B cell (primary cell): Measurements from ENCODE around the gene ZBED4. TPM values are rescaled to one million over a fixed set of nuclear protein-coding genes. Genes with fewer than 3 reads are reported as not detected.

Source experiments
- ATAC-seq: fragments of 200-7000 bp; cut with Tn5 transposase; one replicate; pipeline ENCODE4 v1.10.0; 2021; ENCODE audit warnings: low read depth, mild to moderate bottlenecking, moderate number of reproducible peaks, moderate library complexity
- CTCF ChIA-PET: fragments of 350-600 bp; sonication (Branson Sonifier 250); formaldehyde crosslinking; loops from one replicate; lab custom pipeline; 2021; ENCODE audit warnings: antibody characterized with exemption, inconsistent platforms; lab: Charles Lee
- POLR2A ChIA-PET: fragments of 350-600 bp; sonication (Branson Sonifier 250); formaldehyde crosslinking; loops from one replicate; lab custom pipeline; 2021; ENCODE audit warnings: antibody characterized with exemption; lab: Charles Lee
- DNase-seq: peaks from one replicate; pipeline ENCODE4 v3.0.0; 2013
- H2AFZ ChIP-seq: 2 replicates; pipeline ENCODE4 v1.6.1; 2012; ENCODE audit warnings: mild to moderate bottlenecking, low read depth, low read length; ENCODE audit not compliant: insufficient read depth, poor library complexity, severe bottlenecking
- H3K27ac ChIP-seq, 2 donors: 1 replicate in 1 of 2; 2 replicates in 1 of 2; pipeline ENCODE4 v1.5.1; 2012 to 2013; ENCODE audit warnings: low read length in 2 of 2, mild to moderate bottlenecking in 2 of 2, moderate library complexity in 1 of 2
- H3K27me3 ChIP-seq, 4 experiments: fragments of 200-600 bp in 1 of 4; sonication (generic) in 1 of 4; replicated peaks in 1 of 4; 1 replicate in 2 of 4; 2 replicates in 2 of 4; pipeline versions ENCODE4 v1.6.1 to v1.7.0; 2013 to 2016; ENCODE audit warnings: low read length in 3 of 4, mild to moderate bottlenecking in 2 of 4, mixed read lengths in 1 of 4, moderate library complexity in 1 of 4; ENCODE audit not compliant: insufficient read depth in 4 of 4, control insufficient read depth in 3 of 4; ENCODE audit errors: control extremely low read depth in 1 of 4
- H3K36me3 ChIP-seq, 2 experiments: replicated peaks in 1 of 2; 1 replicate in 1 of 2; 2 replicates in 1 of 2; pipeline versions ENCODE4 v1.6.1 to v1.7.1; 2013; ENCODE audit warnings: low read length in 1 of 2; ENCODE audit not compliant: insufficient read depth in 2 of 2, control insufficient read depth in 1 of 2; ENCODE audit errors: control extremely low read depth in 1 of 2, extremely low read depth in 1 of 2
- H3K4me1 ChIP-seq, 2 donors: fragments of 200-600 bp in 1 of 2; sonication (generic) in 1 of 2; 1 replicate in 1 of 2; 2 replicates in 1 of 2; pipeline versions ENCODE4 v1.5.1 to v1.6.1; 2013 to 2017; ENCODE audit warnings: low read length in 2 of 2; ENCODE audit not compliant: control insufficient read depth in 2 of 2, insufficient read depth in 2 of 2
- H3K4me2 ChIP-seq: replicated peaks from 2 replicates; pipeline ENCODE3; 2012; ENCODE audit warnings: mild to moderate bottlenecking, low read depth, low read length; ENCODE audit not compliant: poor library complexity, severe bottlenecking
- H3K4me3 ChIP-seq, 5 experiments: fragments of 200-600 bp in 1 of 5; sonication (generic) in 1 of 5; 1 replicate in 3 of 5; 2 replicates in 2 of 5; pipeline versions ENCODE4 v1.5.1 to v1.7.0; 2011 to 2016; ENCODE audit warnings: low read length in 4 of 5, mild to moderate bottlenecking in 4 of 5, low read depth in 2 of 5, control low read depth in 1 of 5, moderate library complexity in 1 of 5; ENCODE audit not compliant: insufficient read depth in 1 of 5; ENCODE audit errors: control extremely low read depth in 1 of 5, extremely low read depth in 1 of 5
- H3K79me2 ChIP-seq: fragments of 200-600 bp; sonication (generic); one replicate; pipeline ENCODE4 v1.6.0; 2016; ENCODE audit warnings: low read length; ENCODE audit not compliant: control insufficient read depth, insufficient read depth
- H3K9ac ChIP-seq: fragments of 200-600 bp; sonication (generic); 2 replicates; pipeline ENCODE4 v1.6.1; 2017; ENCODE audit warnings: mild to moderate bottlenecking, low read length, moderate library complexity
- H3K9me3 ChIP-seq, 3 donors: one replicate each; pipeline versions ENCODE4 v1.6.1 to v1.7.1; 2013; ENCODE audit warnings: low read length in 2 of 3; ENCODE audit not compliant: control insufficient read depth in 2 of 3, insufficient read depth in 1 of 3; ENCODE audit errors: control extremely low read depth in 1 of 3
- H4K20me1 ChIP-seq: 2 replicates; pipeline ENCODE4 v1.6.0; 2012; ENCODE audit warnings: mild to moderate bottlenecking, low read length; ENCODE audit not compliant: insufficient read depth, control insufficient read depth, poor library complexity, severe bottlenecking
- H3K27ac Mint-ChIP-seq: one replicate; pipeline ENCODE4 v1.8.0; 2021; ENCODE audit warnings: mixed read lengths
- H3K27me3 Mint-ChIP-seq: one replicate; pipeline ENCODE4 v1.8.0; 2021; ENCODE audit warnings: mixed read lengths
- H3K4me1 Mint-ChIP-seq: one replicate; pipeline ENCODE4 v1.8.0; 2021; ENCODE audit warnings: mixed read lengths
- H3K4me3 Mint-ChIP-seq: one replicate; pipeline ENCODE4 v1.8.0; 2021; ENCODE audit warnings: mixed read lengths
- H3K9me3 Mint-ChIP-seq: one replicate; pipeline ENCODE4 v1.8.0; 2022; ENCODE audit warnings: mixed read lengths; ENCODE audit not compliant: insufficient read depth
- EZH2 ChIP-seq: IDR thresholded peaks from 2 replicates; pipeline ENCODE4 v1.6.1; 2012; ENCODE audit warnings: borderline replicate concordance, low read depth, mild to moderate bottlenecking, moderate library complexity, low read length; ENCODE audit not compliant: insufficient read depth, poor library complexity, severe bottlenecking
- WGBS: methylation state at CpG from one replicate; pipeline ENCODE4 v1.1.5; 2013; ENCODE audit warnings: missing lambda C conversion rate; ENCODE audit not compliant: insufficient coverage; 5-methylcytosine and 5-hydroxymethylcytosine counted together
- intact Hi-C: fragments of 100-400 bp; cut with micrococcal nuclease; formaldehyde crosslinking; loops from one replicate; pipeline ENCODE4 v1.10.0; 2022
- polyA plus RNA-seq: library from polyadenylated mRNA; depleted of rRNA; stranded (reverse); fragments of >200 nt; gene quantifications from 2 replicates; pipeline ENCODE4 v1.2.3, GENCODE V29; 2012
- total RNA-seq, 2 donors: library from RNA; stranded (reverse); fragments of 120-200 nt in 1 of 2; gene quantifications; 1 replicate in 1 of 2; 2 replicates in 1 of 2; pipeline versions ENCODE4 v1.2.3 to v1.2.4, GENCODE V29; 2013 to 2022
- TF ChIP-seq, protein P1 (sequence below): fragments of 200-600 bp; IDR thresholded peaks from one replicate; pipeline ENCODE4 v1.8.0; 2022; ENCODE audit warnings: antibody characterized with exemption, mild to moderate bottlenecking

Gene ZBED4
- total and polyA plus RNA-seq, 2 donors (not counting 1 experiment from before 2014, with no cell fraction given): 5.9 to 14.6 TPM

DNA sequence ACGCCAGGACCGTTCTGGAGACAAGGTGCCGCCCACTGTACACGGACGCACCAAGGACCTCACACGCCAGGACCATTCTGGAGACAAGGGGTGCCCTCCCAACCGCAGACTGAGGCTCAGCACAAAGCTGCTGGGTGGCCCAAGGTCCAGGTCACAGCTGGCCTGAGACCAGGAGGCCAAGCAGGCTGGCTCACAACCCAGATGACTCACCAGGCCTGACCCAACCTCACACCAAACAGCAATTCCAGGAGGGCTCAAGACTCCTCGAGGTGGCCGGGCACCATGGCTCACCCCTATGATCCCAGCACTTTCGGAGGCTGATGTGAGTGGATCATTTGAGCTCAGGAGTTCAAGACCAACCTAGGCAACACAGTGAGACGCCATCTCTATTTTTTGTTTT lies 40.8 kb upstream of the ZBED4 start:
- peaks cover 61% of the 10 kb centered on the region for H3K4me1 Mint-ChIP-seq
- no peaks in the 10 kb centered on the region for H3K27me3 ChIP-seq
- H3K9me3 ChIP-seq: no peaks in the 10 kb centered on the region
- intact Hi-C loops: no loop called here
- H3K4me1 ChIP-seq: peaks cover 22 to 26% of the 10 kb centered on the region in 2 donors
- no peak overlapping the region for H3K9ac ChIP-seq
- H3K79me2 ChIP-seq: peaks cover 99% of the 10 kb centered on the region
- peaks cover 0 to 24% of the 10 kb centered on the region in 2 experiments for H3K36me3 ChIP-seq
- WGBS: 95% methylated on average over 11 of the region's 11 CpGs
- no peak overlapping the region for H3K4me2 ChIP-seq
- no peak overlapping the region for H3K27ac Mint-ChIP-seq
- POLR2A ChIA-PET: no interaction called here
- DNase-seq: no peak
- no peak overlapping the region for H3K4me3 Mint-ChIP-seq
- H4K20me1 ChIP-seq: peaks cover 96% of the 10 kb centered on the region
- TF ChIP-seq, protein P1, sequence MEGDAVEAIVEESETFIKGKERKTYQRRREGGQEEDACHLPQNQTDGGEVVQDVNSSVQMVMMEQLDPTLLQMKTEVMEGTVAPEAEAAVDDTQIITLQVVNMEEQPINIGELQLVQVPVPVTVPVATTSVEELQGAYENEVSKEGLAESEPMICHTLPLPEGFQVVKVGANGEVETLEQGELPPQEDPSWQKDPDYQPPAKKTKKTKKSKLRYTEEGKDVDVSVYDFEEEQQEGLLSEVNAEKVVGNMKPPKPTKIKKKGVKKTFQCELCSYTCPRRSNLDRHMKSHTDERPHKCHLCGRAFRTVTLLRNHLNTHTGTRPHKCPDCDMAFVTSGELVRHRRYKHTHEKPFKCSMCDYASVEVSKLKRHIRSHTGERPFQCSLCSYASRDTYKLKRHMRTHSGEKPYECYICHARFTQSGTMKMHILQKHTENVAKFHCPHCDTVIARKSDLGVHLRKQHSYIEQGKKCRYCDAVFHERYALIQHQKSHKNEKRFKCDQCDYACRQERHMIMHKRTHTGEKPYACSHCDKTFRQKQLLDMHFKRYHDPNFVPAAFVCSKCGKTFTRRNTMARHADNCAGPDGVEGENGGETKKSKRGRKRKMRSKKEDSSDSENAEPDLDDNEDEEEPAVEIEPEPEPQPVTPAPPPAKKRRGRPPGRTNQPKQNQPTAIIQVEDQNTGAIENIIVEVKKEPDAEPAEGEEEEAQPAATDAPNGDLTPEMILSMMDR: no peak
- TF ChIP-seq EZH2: no peak
- H3K4me3 ChIP-seq: no peak overlapping the region
- no peaks in the 10 kb centered on the region for H3K27me3 Mint-ChIP-seq
- H2AFZ ChIP-seq: no peak overlapping the region
- no peaks in the 10 kb centered on the region for H3K9me3 Mint-ChIP-seq
- CTCF ChIA-PET: no interaction called here
- no peak overlapping the region for H3K27ac ChIP-seq
- no peak for ATAC-seq

GRCh38 chr22:49814164-49814686 lies 39.4 kb upstream of the ZBED4 start:
- Histone ChIP-seq H2AFZ (no peak overlapping the region), H3K4me1 (peaks cover 15 to 19% of the 10 kb centered on the region in 2 donors), H4K20me1 (peaks cover 96% of the 10 kb centered on the region), H3K9ac (no peak overlapping the region), H3K36me3 (peaks cover 0 to 35% of the 10 kb centered on the region in 2 experiments), H3K79me2 (peaks cover 99% of the 10 kb centered on the region), H3K9me3 (no peaks in the 10 kb centered on the region), H3K4me3 (no peak overlapping the region), H3K27ac (no peak overlapping the region), H3K4me2 (no peak overlapping the region), H3K27me3 (no peaks in the 10 kb centered on the region)
- intact Hi-C loops: no loop called here
- ChIA-PET CTCF (no interaction called here), POLR2A (no interaction called here)
- Mint-ChIP-seq H3K4me1 (peaks cover 51% of the 10 kb centered on the region), H3K27me3 (no peaks in the 10 kb centered on the region), H3K4me3 (no peak overlapping the region), H3K27ac (no peak overlapping the region), H3K9me3 (no peaks in the 10 kb centered on the region)
- WGBS: 63% methylated on average over 13 of the region's 14 CpGs
- DNase-seq (no peak), ATAC-seq (no peak)
- no peak for TF ChIP-seq EZH2
- TF ChIP-seq, protein P1: no peak
